Endothelial cell of umbilical vein (primary cell): ENCODE results near the gene ACVR2B.

ENCODE experiments used
- CTCF ChIP-seq, 2 donors: IDR thresholded peaks; 1 replicate in 1 of 2; 2 replicates in 1 of 2; pipeline ENCODE4 v1.5.1; 2011; ENCODE audit warnings: low read length in 2 of 2, mild to moderate bottlenecking in 2 of 2, moderate library complexity in 2 of 2, control low read depth in 1 of 2, inconsistent platforms in 1 of 2, low read depth in 1 of 2; ENCODE audit not compliant: insufficient read depth in 1 of 2; ENCODE audit errors: extremely low read depth in 1 of 2
- EZH2 ChIP-seq: IDR thresholded peaks from 2 replicates; pipeline ENCODE4 v1.6.1; 2012; ENCODE audit warnings: borderline replicate concordance, low read depth, mild to moderate bottlenecking, moderate library complexity, low read length, inconsistent platforms; ENCODE audit not compliant: severe bottlenecking
- FOS ChIP-seq: IDR thresholded peaks from 2 replicates; pipeline ENCODE4 v1.6.1; 2011; ENCODE audit warnings: mild to moderate bottlenecking, low read length, moderate library complexity, borderline replicate concordance; ENCODE audit not compliant: insufficient read depth
- GATA2 ChIP-seq: IDR thresholded peaks from 2 replicates; pipeline ENCODE4 v1.7.0; 2011; ENCODE audit warnings: low read depth, mild to moderate bottlenecking, moderate library complexity, mixed read lengths, low read length; ENCODE audit not compliant: insufficient read length, insufficient read depth
- JUN ChIP-seq: IDR thresholded peaks from 2 replicates; pipeline ENCODE4 v1.6.1; 2011; ENCODE audit warnings: borderline replicate concordance, low read depth; ENCODE audit not compliant: insufficient read length, insufficient read depth
- MAX ChIP-seq: IDR thresholded peaks from 2 replicates; pipeline ENCODE4 v1.6.1; 2011; ENCODE audit not compliant: insufficient read depth, insufficient read length
- MYC ChIP-seq: IDR thresholded peaks from one replicate; pipeline ENCODE4 v1.6.1; 2011; ENCODE audit warnings: mild to moderate bottlenecking, low read depth, low read length
- POLR2A ChIP-seq: IDR thresholded peaks from 2 replicates; pipeline ENCODE4 v1.6.1; 2012; ENCODE audit warnings: low read depth, mild to moderate bottlenecking, control low read depth, low read length
- POLR2AphosphoS5 ChIP-seq: IDR thresholded peaks from 2 replicates; pipeline ENCODE4 v1.6.1; 2012; ENCODE audit warnings: low read depth, mild to moderate bottlenecking, control low read depth, low read length, moderate library complexity; ENCODE audit not compliant: insufficient read depth

GRCh38 chr3:38421679-38422336, 31.9 kb upstream of the ACVR2B start:
- TF ChIP-seq EZH2 (no peak), POLR2AphosphoS5 (no peak), CTCF (IDR thresholded peaks at IDR 0.05; ENCODE audit: extremely low read depth in 1 of 2, insufficient read depth in 1 of 2, low read depth in 1 of 2, low read length in 2 of 2) (no peak), MAX (no peak), JUN (no peak), POLR2A (no peak), MYC (no peak), FOS (no peak), GATA2 (no peak)
